IPS-15b (cell line): ENCODE data around the gene STX1A.
"Not testable (repeated sequence)": the region's sequence is repeated elsewhere in the genome, so short reads cannot be mapped to it uniquely, and the experiment has no call there.

Source experiments
- H3K27me3 ChIP-seq: one replicate; pipeline ENCODE4 v1.6.1; 2013; ENCODE audit warnings: low read length; ENCODE audit not compliant: control insufficient read depth, insufficient read depth
- H3K36me3 ChIP-seq: one replicate; pipeline ENCODE4 v1.6.1; 2013; ENCODE audit warnings: low read length; ENCODE audit not compliant: control insufficient read depth, insufficient read depth
- H3K4me1 ChIP-seq: one replicate; pipeline ENCODE4 v1.6.1; 2013; ENCODE audit warnings: mild to moderate bottlenecking, low read length; ENCODE audit not compliant: control insufficient read depth, insufficient read depth
- H3K4me3 ChIP-seq: one replicate; pipeline ENCODE4 v1.5.1; 2013; ENCODE audit warnings: low read depth, low read length
- H3K9ac ChIP-seq: one replicate; pipeline ENCODE4 v1.6.1; 2013; ENCODE audit warnings: low read depth, mild to moderate bottlenecking, low read length
- H3K9me3 ChIP-seq: one replicate; pipeline ENCODE4 v1.6.1; 2013; ENCODE audit warnings: mild to moderate bottlenecking, low read length; ENCODE audit not compliant: control insufficient read depth, insufficient read depth

The STX1A gene

GRCh38 chr7:73671857-73672445 lies 47.5 kb downstream of the STX1A start:
- Histone ChIP-seq H3K4me3 (no peak overlapping the region), H3K9me3 (no peaks in the 10 kb centered on the region), H3K27me3 (peaks cover 3% of the 10 kb centered on the region), H3K4me1 (peaks cover 4% of the 10 kb centered on the region), H3K36me3 (no peaks in the 10 kb centered on the region), H3K9ac (no peak overlapping the region)

GRCh38 chr7:73671322-73671661 lies 48.2 kb downstream of the STX1A start:
- Histone ChIP-seq H3K4me1 (peaks cover 4% of the 10 kb centered on the region), H3K36me3 (no peaks in the 10 kb centered on the region), H3K9me3 (no peaks in the 10 kb centered on the region), H3K27me3 (peaks cover 6% of the 10 kb centered on the region), H3K9ac (no peak overlapping the region), H3K4me3 (no peak overlapping the region)

- H3K9ac ChIP-seq = no peak overlapping the region
- H3K36me3 ChIP-seq = no peaks in the 10 kb centered on the region
- H3K4me1 ChIP-seq = peaks cover 4% of the 10 kb centered on the region
- H3K4me3 ChIP-seq = no peak overlapping the region
- no peaks in the 10 kb centered on the region for H3K9me3 ChIP-seq
- H3K27me3 ChIP-seq = peaks cover 12% of the 10 kb centered on the region
Observed at GRCh38 chr7:73669858-73670385, 49.5 kb downstream of the STX1A start.

GRCh38 chr7:73669288-73669701 lies 50.2 kb downstream of the STX1A start:
- H3K36me3 ChIP-seq = no peaks in the 10 kb centered on the region
- H3K27me3 ChIP-seq = peaks cover 12% of the 10 kb centered on the region
- H3K9me3 ChIP-seq = no peaks in the 10 kb centered on the region
- H3K4me3 ChIP-seq = no peak overlapping the region
- peaks cover 4% of the 10 kb centered on the region for H3K4me1 ChIP-seq
- no peak overlapping the region for H3K9ac ChIP-seq

GRCh38 chr7:73668886-73669230 lies 50.6 kb downstream of the STX1A start:
- H3K9me3 ChIP-seq = no peaks in the 10 kb centered on the region
- H3K27me3 ChIP-seq = peaks cover 12% of the 10 kb centered on the region
- H3K4me3 ChIP-seq = peak overlapping the region; percentile 49
- peaks cover 4% of the 10 kb centered on the region for H3K4me1 ChIP-seq
- no peaks in the 10 kb centered on the region for H3K36me3 ChIP-seq
- H3K9ac ChIP-seq = no peak overlapping the region

- Histone ChIP-seq H3K9ac (no peak overlapping the region), H3K36me3 (no peaks in the 10 kb centered on the region), H3K4me1 (peaks cover 4% of the 10 kb centered on the region), H3K27me3 (peaks cover 12% of the 10 kb centered on the region), H3K4me3 (peak overlapping the region; percentile 49), H3K9me3 (no peaks in the 10 kb centered on the region)
Observed at GRCh38 chr7:73668103-73668885, 51.2 kb downstream of the STX1A start.

- no peaks in the 10 kb centered on the region for H3K36me3 ChIP-seq
- peak within 1 kb of the TSS; percentile 49 for H3K4me3 ChIP-seq
- H3K4me1 ChIP-seq = peaks cover 4% of the 10 kb centered on the region
- H3K27me3 ChIP-seq = peaks cover 12% of the 10 kb centered on the region
- H3K9me3 ChIP-seq = no peaks in the 10 kb centered on the region
- H3K9ac ChIP-seq = no peak within 1 kb of the TSS
Observed at GRCh38 chr7:73667344-73668102, 51.9 kb downstream of the STX1A start, which contains the start of gene VPS37D. TSS of gene VPS37D (plus strand) at chr7:73667831. CDS start at chr7:73667959, 128 bp downstream.

- H3K9ac ChIP-seq = no peak overlapping the region
- peaks cover 8% of the 10 kb centered on the region for H3K27me3 ChIP-seq
- no peaks in the 10 kb centered on the region for H3K4me1 ChIP-seq
- H3K36me3 ChIP-seq = no peaks in the 10 kb centered on the region
- no peak overlapping the region for H3K4me3 ChIP-seq
- no peaks in the 10 kb centered on the region for H3K9me3 ChIP-seq
Observed at GRCh38 chr7:73663033-73663432, 56.4 kb downstream of the STX1A start.

- H3K4me1 ChIP-seq, H3K9ac ChIP-seq, H3K9me3 ChIP-seq, H3K27me3 ChIP-seq, H3K4me3 ChIP-seq, H3K36me3 ChIP-seq: not testable (repeated sequence)
Observed at GRCh38 chr7:73660594-73660993, 58.9 kb downstream of the STX1A start.

- H3K9me3 ChIP-seq = no peaks in the 10 kb centered on the region
- no peaks in the 10 kb centered on the region for H3K27me3 ChIP-seq
- H3K36me3 ChIP-seq = no peaks in the 10 kb centered on the region
- no peak overlapping the region for H3K4me3 ChIP-seq
- H3K4me1 ChIP-seq = no peaks in the 10 kb centered on the region
- H3K9ac ChIP-seq = no peak overlapping the region
Observed at GRCh38 chr7:73659983-73660382, 59.5 kb downstream of the STX1A start.

- not testable (repeated sequence) for H3K36me3 ChIP-seq, H3K9ac ChIP-seq, H3K9me3 ChIP-seq, H3K4me3 ChIP-seq, H3K4me1 ChIP-seq
- H3K27me3 ChIP-seq = peaks cover 12% of the 10 kb centered on the region
Observed at GRCh38 chr7:73655309-73655708, 64.2 kb downstream of the STX1A start.
